Right lobe of liver (tissue), 6 donors: ENCODE results near the gene SELENOV. TPM values are rescaled to one million over a fixed set of nuclear protein-coding genes. Genes with fewer than 3 reads are reported as not detected.
"Not testable (repeated sequence)": the region's sequence is repeated elsewhere in the genome, so short reads cannot be mapped to it uniquely, and the experiment has no call there.

Source experiments
- ATAC-seq, 4 donors: fragments of 200-7000 bp; cut with Tn5 transposase; one replicate each; pipeline ENCODE4 v1.9.1; 2020; ENCODE audit warnings: mild to moderate bottlenecking in 4 of 4, moderate library complexity in 4 of 4
- DNase-seq, 3 donors: peaks; one replicate each; pipeline ENCODE4 v3.0.0-alpha.2; 2020
- H3K27ac ChIP-seq, 3 donors: fragments of 200-600 bp; one replicate each; pipeline ENCODE4 v1.8.0; 2022
- H3K27me3 ChIP-seq, 2 donors: fragments of 200-600 bp; one replicate each; pipeline ENCODE4 v1.8.0; 2022
- H3K36me3 ChIP-seq, 4 donors: fragments of 200-600 bp; sonication (generic) in 1 of 4; one replicate each; pipeline versions ENCODE4 v1.5.1 to v1.8.0; 2017 to 2022; ENCODE audit warnings: control low read depth in 1 of 4
- H3K4me1 ChIP-seq, 4 donors: fragments of 200-600 bp; sonication (generic) in 1 of 4; one replicate each; pipeline versions ENCODE4 v1.5.1 to v1.8.0; 2017 to 2022; ENCODE audit warnings: control low read depth in 1 of 4
- H3K4me3 ChIP-seq, 3 donors: fragments of 200-600 bp; one replicate each; pipeline ENCODE4 v1.8.0; 2022
- H3K9me3 ChIP-seq, 4 donors: fragments of 200-600 bp; sonication (generic) in 1 of 4; one replicate each; pipeline versions ENCODE4 v1.5.1 to v1.8.0; 2017 to 2022; ENCODE audit warnings: control low read depth in 1 of 4
- CTCF ChIP-seq, 4 donors: fragments of 200-600 bp in 3 of 4; fragments of 450-650 bp in 1 of 4; IDR thresholded peaks; one replicate each; pipeline versions ENCODE4 v1.5.1 to v1.8.0; 2016 to 2022; ENCODE audit warnings: antibody characterized with exemption in 4 of 4, mild to moderate bottlenecking in 2 of 4
- POLR2A ChIP-seq: fragments of 450-650 bp; IDR thresholded peaks from one replicate; pipeline ENCODE4 v1.6.1; 2017; ENCODE audit warnings: antibody characterized with exemption, mild to moderate bottlenecking
- WGBS: methylation state at CpG from one replicate; pipeline ENCODE4 v1.1.6; 2018; ENCODE audit warnings: low coverage, low lambda C conversion rate; ENCODE audit not compliant: insufficient coverage; ENCODE audit errors: missing lambda C conversion rate; 5-methylcytosine and 5-hydroxymethylcytosine counted together
- intact Hi-C, 2 donors: fragments of 100-400 bp; cut with DNase I; formaldehyde crosslinking; loops; one replicate each; pipeline versions ENCODE4 v1.11.2 to v1.14.1; 2022
- total RNA-seq, 6 experiments: library from RNA; depleted of rRNA in 2 of 6; stranded (reverse); fragments of >200 nt in 2 of 6; fragmentation: NEBNext Ultra II Directional in 3 of 6; extraction: Animal tissue kit (Norgen Biotek cat#: 25700) in 3 of 6; gene quantifications; one replicate each; pipeline versions ENCODE4 v1.1.0 to v1.2.4, GENCODE V29; 2016 to 2023
- donor health status: DM: no; HTN: yes; CAD: no.
- donor health status: DM: no; HTN: no; CAD: no.
- donor health status: DM: no; HTN: no; CAD: no.
- donor health status: DM: no; HTN: yes; CAD: no.
- donor health status: DM: no; HTN: yes; CAD: no.

Gene SELENOV
- total RNA-seq, 6 experiments from 2014 or later: not detected

GRCh38 chr19:39473443-39473960 lies 41.4 kb upstream of the SELENOV start:
- no peaks in the 10 kb centered on the region for H3K27me3 ChIP-seq
- no peak overlapping the region for H3K27ac ChIP-seq
- intact Hi-C loops: loop anchor here in 1 of 2 donors (10.0 kb wide), 1 partner anchor 61 kb away; the partner anchor contains the start of gene EID2B
- DNase-seq (no peak), ATAC-seq (peak in 1 of 4 donors; percentile 14)
- no peaks in the 10 kb centered on the region for H3K4me1 ChIP-seq
- H3K36me3 ChIP-seq: peaks cover 4 to 66% (median 33%) of the 10 kb centered on the region in 4 donors
- WGBS: no CpG with 5 or more reads among the region's 11 CpGs
- H3K4me3 ChIP-seq: no peak overlapping the region
- H3K9me3 ChIP-seq: no peaks in the 10 kb centered on the region
- TF ChIP-seq CTCF (IDR thresholded peaks at IDR 0.05) (no peak), POLR2A (no peak)

GRCh38 chr19:39474139-39474620 lies 40.8 kb upstream of the SELENOV start:
- H3K4me3 ChIP-seq: no peak overlapping the region
- H3K36me3 ChIP-seq: peaks cover 4 to 60% (median 30%) of the 10 kb centered on the region in 4 donors
- H3K27ac ChIP-seq: no peak overlapping the region
- H3K4me1 ChIP-seq: no peaks in the 10 kb centered on the region
- TF ChIP-seq CTCF (IDR thresholded peaks at IDR 0.05): peak; percentile 58 to 61 (median 59)
- no peak for TF ChIP-seq POLR2A
- peak; percentile 52 to 68 (median 64) for ATAC-seq
- DNase-seq: peak in 2 of 3 donors; percentile 52 to 67
- H3K9me3 ChIP-seq: no peaks in the 10 kb centered on the region
- WGBS: 18% methylated on average over 4 of the region's 9 CpGs
- H3K27me3 ChIP-seq: no peaks in the 10 kb centered on the region
- intact Hi-C loops: loop anchor here in 1 of 2 donors (10.0 kb wide), 1 partner anchor 61 kb away; the partner anchor contains the start of gene EID2B

- H3K4me1 ChIP-seq: peaks cover 0 to 6% (median 0%) of the 10 kb centered on the region in 4 donors
- H3K27ac ChIP-seq: no peak overlapping the region
- DNase-seq (no peak), ATAC-seq (no peak)
- intact Hi-C loops: loop anchor here (5.0 to 10.0 kb wide), 2 partner anchors 57 to 59 kb away; partner anchors contain the start of gene EID2B (in 2 of the 2)
- no CpG with 5 or more reads among the region's 2 CpGs for WGBS
- H3K4me3 ChIP-seq: no peak overlapping the region
- TF ChIP-seq POLR2A (no peak), CTCF (IDR thresholded peaks at IDR 0.05) (no peak)
- no peaks in the 10 kb centered on the region for H3K27me3 ChIP-seq
- H3K9me3 ChIP-seq: no peaks in the 10 kb centered on the region
- peaks cover 4 to 44% (median 23%) of the 10 kb centered on the region in 4 donors for H3K36me3 ChIP-seq
These were observed 39.2 kb upstream of the SELENOV start for GRCh38 chr19:39475748-39476147.

- H3K4me1 ChIP-seq, DNase-seq, H3K27me3 ChIP-seq, ATAC-seq, H3K27ac ChIP-seq, H3K9me3 ChIP-seq, H3K4me3 ChIP-seq: not testable (repeated sequence)
- WGBS: 84% methylated on average over 9 of the region's 11 CpGs
- peaks cover 0 to 15% (median 7%) of the 10 kb centered on the region in 4 donors for H3K36me3 ChIP-seq
- intact Hi-C loops: loop anchor here (5.0 to 10.0 kb wide), 2 partner anchors 53 to 55 kb away; partner anchors contain the start of gene EID2B (in 2 of the 2)
These were observed 35.6 kb upstream of the SELENOV start for GRCh38 chr19:39479319-39479801.

GRCh38 chr19:39479916-39480315 lies 35.0 kb upstream of the SELENOV start:
- ATAC-seq (no peak), DNase-seq (no peak)
- Histone ChIP-seq H3K27me3 (no peaks in the 10 kb centered on the region), H3K4me1 (peaks cover 0 to 9% (median 3%) of the 10 kb centered on the region in 4 donors), H3K36me3 (peaks cover 0 to 10% (median 4%) of the 10 kb centered on the region in 4 donors), H3K27ac (peak overlapping the region in 2 of 3 donors; percentile 69 to 78), H3K4me3 (peak overlapping the region in 2 of 3 donors; percentile 72 to 91), H3K9me3 (no peaks in the 10 kb centered on the region)
- 37% methylated on average over 7 of the region's 10 CpGs for WGBS
- TF ChIP-seq CTCF (IDR thresholded peaks at IDR 0.05) (no peak), POLR2A (no peak)
- intact Hi-C loops: loop anchor here (5.0 to 10.0 kb wide), 2 partner anchors 52 to 55 kb away; partner anchors contain the start of gene EID2B (in 2 of the 2)
